M059J (cell line): ENCODE measurements around the gene PLXNA4. TPM values are rescaled to one million over a fixed set of nuclear protein-coding genes. Genes with fewer than 3 reads are reported as not detected.
"Not testable (repeated sequence)": the region's sequence is repeated elsewhere in the genome, so short reads cannot be mapped to it uniquely, and the experiment has no call there.

ENCODE experiments used
- DNase-seq: peaks from one replicate; pipeline ENCODE4 v3.0.0-alpha.2; 2012; ENCODE audit warnings: low read depth
- total RNA-seq: library from RNA; depleted of rRNA; stranded (reverse); fragments of >200 nt; shearing (Covaris generic); gene quantifications from 2 replicates; pipeline ENCODE4 v1.2.3, GENCODE V29; 2014

PLXNA4 gene
- total RNA-seq, 1 experiment from 2014 or later, result 6.0 TPM

- not testable (repeated sequence) for DNase-seq
These were observed 186.2 kb downstream of the PLXNA4 start for GRCh38 chr7:132390049-132390448.

GRCh38 chr7:132388688-132389087 is 187.6 kb downstream of the PLXNA4 start:
- DNase-seq, result no peak

- DNase-seq, result no peak
These were observed 188.7 kb downstream of the PLXNA4 start for GRCh38 chr7:132387596-132387995.

GRCh38 chr7:132386201-132386681 is 190.0 kb downstream of the PLXNA4 start:
- DNase-seq, result peak; percentile 65

GRCh38 chr7:132383962-132384361 is 192.3 kb downstream of the PLXNA4 start:
- DNase-seq, result no peak

- peak; percentile 14 for DNase-seq
These were observed 194.4 kb downstream of the PLXNA4 start for GRCh38 chr7:132381742-132382472.

- no peak for DNase-seq
These were observed 196.2 kb downstream of the PLXNA4 start for GRCh38 chr7:132380059-132380458.

GRCh38 chr7:132379292-132379691 is 197.0 kb downstream of the PLXNA4 start:
- no peak for DNase-seq

- DNase-seq, result no peak
These were observed 198.3 kb downstream of the PLXNA4 start for GRCh38 chr7:132377703-132378584.

GRCh38 chr7:132377015-132377414 is 199.3 kb downstream of the PLXNA4 start:
- no peak for DNase-seq

- no peak for DNase-seq
These were observed 199.8 kb downstream of the PLXNA4 start for GRCh38 chr7:132376361-132377013.

GRCh38 chr7:132373879-132374278 is 202.4 kb downstream of the PLXNA4 start:
- no peak for DNase-seq

GRCh38 chr7:132373041-132373440 is 203.2 kb downstream of the PLXNA4 start:
- DNase-seq, result no peak

GRCh38 chr7:132371948-132372347 is 204.3 kb downstream of the PLXNA4 start:
- DNase-seq, result no peak

GRCh38 chr7:132368246-132368900 is 207.9 kb downstream of the PLXNA4 start:
- DNase-seq, result no peak

GRCh38 chr7:132367795-132368194 is 208.5 kb downstream of the PLXNA4 start:
- DNase-seq, result no peak

GRCh38 chr7:132367004-132367403 is 209.3 kb downstream of the PLXNA4 start:
- no peak for DNase-seq

- no peak for DNase-seq
These were observed 212.0 kb downstream of the PLXNA4 start for GRCh38 chr7:132364226-132364625.

GRCh38 chr7:132362059-132362458 is 214.2 kb downstream of the PLXNA4 start:
- no peak for DNase-seq

GRCh38 chr7:132361146-132361545 is 215.1 kb downstream of the PLXNA4 start:
- no peak for DNase-seq

- DNase-seq, result no peak
These were observed 216.5 kb downstream of the PLXNA4 start for GRCh38 chr7:132359743-132360142.

GRCh38 chr7:132355048-132355447 is 221.2 kb downstream of the PLXNA4 start:
- peak; percentile 56 for DNase-seq
